ENCODE measurements around the gene IFNK.
A peak's percentile ranks its signal among the peaks of the same experiment; 100 is the strongest.

The IFNK gene

DNA sequence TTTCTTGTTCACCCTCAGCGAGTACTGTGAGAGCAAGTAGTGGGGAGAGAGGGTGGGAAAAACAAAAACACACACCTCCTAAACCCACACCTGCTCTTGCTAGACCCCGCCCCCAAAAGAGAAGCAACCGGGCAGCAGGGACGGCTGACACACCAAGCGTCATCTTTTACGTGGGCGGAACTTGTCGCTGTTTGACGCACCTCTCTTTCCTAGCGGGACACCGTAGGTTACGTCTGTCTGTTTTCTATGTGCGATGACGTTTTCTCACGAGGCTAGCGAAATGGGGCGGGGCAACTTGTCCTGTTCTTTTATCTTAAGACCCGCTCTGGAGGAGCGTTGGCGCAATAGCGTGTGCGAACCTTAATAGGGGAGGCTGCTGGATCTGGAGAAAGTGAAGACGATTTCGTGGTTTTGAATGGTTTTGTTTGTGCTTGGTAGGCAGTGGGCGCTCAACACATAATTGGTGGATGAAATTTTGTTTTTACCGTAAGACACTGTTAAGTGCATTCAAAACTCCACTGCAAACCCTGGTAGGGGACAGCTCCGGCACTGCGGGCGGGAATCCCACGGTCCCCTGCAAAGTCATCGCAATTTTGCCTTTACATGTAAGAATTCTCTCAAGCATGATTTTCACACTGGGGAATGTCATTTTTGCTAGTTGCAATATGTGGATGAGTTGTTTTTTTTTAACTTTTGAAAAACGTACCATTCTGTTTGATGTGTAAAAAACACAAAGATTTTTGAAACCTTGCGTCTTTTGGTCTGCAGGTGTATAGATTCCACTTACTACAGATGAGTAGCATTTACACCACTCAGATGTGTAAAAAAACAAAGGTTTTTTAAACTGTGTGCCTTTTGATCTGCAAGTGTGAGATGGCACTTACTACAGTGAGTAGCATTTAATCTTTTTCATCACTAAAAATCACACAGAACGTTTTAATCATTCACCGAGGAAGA, 49.8 kb downstream of the IFNK start:
- DNase-seq (ENCODE audit: low read depth): peak; percentile 94

All from activated gamma-delta T cell treated with anti-CD3 and anti-CD28 coated beads, Interleukin-2, amount 50 U/mL, for 16 hours (primary cell).